ENCODE measurements around the gene TNPO1. TPM values are rescaled to one million over a fixed set of nuclear protein-coding genes. Genes with fewer than 3 reads are reported as not detected.

The TNPO1 gene
- total and polyA plus RNA-seq, 12 donors = 5.3 to 78.0 (median 67.5) TPM

GRCh38 chr5:72957337-72957736 is 140.9 kb downstream of the TNPO1 start:
- no peaks in the 10 kb centered on the region for H3K27me3 ChIP-seq
- ATAC-seq (no peak), DNase-seq (no peak)
- peaks cover 0 to 7% (median 0%) of the 10 kb centered on the region in 9 donors for H3K36me3 ChIP-seq
- H3K4me1 ChIP-seq = peaks cover 3 to 53% (median 44%) of the 10 kb centered on the region in 9 donors
- 70 to 72% methylated on average over 1 of the region's 1 CpG for WGBS, 2 donors
- peak overlapping the region in 9 of 10 donors; percentile 73 to 91 (median 84) for H3K4me3 ChIP-seq
- TF ChIP-seq CTCF (IDR thresholded peaks at IDR 0.05) = no peak
- H3K27ac ChIP-seq = peak overlapping the region in 6 of 10 donors; percentile 96 to 99 (median 98)
- no peaks in the 10 kb centered on the region for H3K9me3 ChIP-seq
- intact Hi-C loops (cut with DNase I) = no loop called here

- H3K4me1 ChIP-seq = peaks cover 3 to 48% (median 39%) of the 10 kb centered on the region in 9 donors
- ATAC-seq = no peak
- no peak overlapping the region for H3K4me3 ChIP-seq
- H3K36me3 ChIP-seq = peaks cover 0 to 7% (median 0%) of the 10 kb centered on the region in 9 donors
- H3K27ac ChIP-seq = peak overlapping the region in 2 of 10 donors; percentile 6 to 23
- 87 to 94% methylated on average over 1 of the region's 1 CpG for WGBS, 2 donors
- no peak for TF ChIP-seq CTCF (IDR thresholded peaks at IDR 0.05)
- intact Hi-C loops (cut with DNase I) = no loop called here
- no peaks in the 10 kb centered on the region for H3K9me3 ChIP-seq
- no peak for DNase-seq
- no peaks in the 10 kb centered on the region for H3K27me3 ChIP-seq
These were observed 142.8 kb downstream of the TNPO1 start for GRCh38 chr5:72959257-72959656.

Small RNAs within 50 kb of the gene (microRNA-seq; reads per million reads assigned to microRNA genes)
- gene MIR4804 = 0 reads per million in 2 donors

Other genes starting within 250 kb of the TNPO1 start
- 10 to 100 TPM; 18.0 to 26.6 (median 20.2) TPM for gene FCHO2, start 139.4 kb downstream of the TNPO1 start, total RNA-seq
- 10 to 100 TPM in 1 of 2 donors, 1 to 10 TPM in 1; 4.1 to 17.6 TPM for gene FCHO2, start 139.4 kb downstream of the TNPO1 start, polyA plus RNA-seq

Data from heart right ventricle (tissue), 16 donors.